ENCODE measurements around the gene TMEM63C. TPM values are rescaled to one million over a fixed set of nuclear protein-coding genes. Genes with fewer than 3 reads are reported as not detected.
A peak's percentile ranks its signal among the peaks of the same experiment; 100 is the strongest.

Gene TMEM63C
- total RNA-seq, 2 donors from 2014 or later = 1.1 to 1.6 TPM

DNA sequence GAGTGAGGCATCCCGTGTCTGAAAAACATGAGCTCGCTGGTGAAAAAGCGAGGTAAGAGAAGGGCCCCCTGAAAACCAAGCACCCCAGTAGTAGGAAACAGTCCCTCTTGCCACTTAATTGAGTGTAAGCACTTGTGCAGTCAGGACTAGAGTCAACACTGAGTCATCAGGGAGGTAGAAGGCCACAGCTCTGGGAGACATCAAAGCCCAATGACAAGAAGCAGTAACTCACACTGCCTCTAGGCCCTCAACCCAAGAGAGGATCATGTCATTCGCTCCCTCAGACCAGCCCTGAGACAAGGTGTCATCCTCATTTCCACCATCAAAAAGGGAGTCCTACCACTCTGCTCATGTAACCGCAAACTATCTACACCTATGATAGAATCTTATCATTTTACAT is 121.3 kb downstream of the TMEM63C start:
- H3K27me3 Mint-ChIP-seq (ENCODE audit: insufficient read depth) = no peaks in the 10 kb centered on the region
- H3K4me1 Mint-ChIP-seq = peaks cover 28% of the 10 kb centered on the region
- no peak for DNase-seq
- H3K9me3 Mint-ChIP-seq = no peaks in the 10 kb centered on the region
- no peaks in the 10 kb centered on the region for H3K27me3 ChIP-seq (ENCODE audit: control insufficient read depth, insufficient read depth, low read length, poor library complexity, severe bottlenecking)
- H3K4me3 Mint-ChIP-seq = no peak overlapping the region
- H3K4me1 ChIP-seq (ENCODE audit: control insufficient read depth, insufficient read depth, low read length) = peaks cover 15% of the 10 kb centered on the region
- H3K36me3 ChIP-seq (ENCODE audit: control insufficient read depth, insufficient read depth, low read length) = peaks cover 56% of the 10 kb centered on the region
- 96 to 99% methylated on average over 5 of the region's 5 CpGs for WGBS, 2 experiments (ENCODE audit: insufficient coverage in 1 of 2, insufficient read length in 1 of 2)
- no peak overlapping the region for H3K4me3 ChIP-seq (ENCODE audit: low read length)
- H3K9me3 ChIP-seq (ENCODE audit: control insufficient read depth, low read length) = no peaks in the 10 kb centered on the region
- no peak overlapping the region for H3K27ac Mint-ChIP-seq
- H3K9ac ChIP-seq (ENCODE audit: extremely low read depth, low read length, poor library complexity, severe bottlenecking) = no peak overlapping the region
- TF ChIP-seq, protein P1, sequence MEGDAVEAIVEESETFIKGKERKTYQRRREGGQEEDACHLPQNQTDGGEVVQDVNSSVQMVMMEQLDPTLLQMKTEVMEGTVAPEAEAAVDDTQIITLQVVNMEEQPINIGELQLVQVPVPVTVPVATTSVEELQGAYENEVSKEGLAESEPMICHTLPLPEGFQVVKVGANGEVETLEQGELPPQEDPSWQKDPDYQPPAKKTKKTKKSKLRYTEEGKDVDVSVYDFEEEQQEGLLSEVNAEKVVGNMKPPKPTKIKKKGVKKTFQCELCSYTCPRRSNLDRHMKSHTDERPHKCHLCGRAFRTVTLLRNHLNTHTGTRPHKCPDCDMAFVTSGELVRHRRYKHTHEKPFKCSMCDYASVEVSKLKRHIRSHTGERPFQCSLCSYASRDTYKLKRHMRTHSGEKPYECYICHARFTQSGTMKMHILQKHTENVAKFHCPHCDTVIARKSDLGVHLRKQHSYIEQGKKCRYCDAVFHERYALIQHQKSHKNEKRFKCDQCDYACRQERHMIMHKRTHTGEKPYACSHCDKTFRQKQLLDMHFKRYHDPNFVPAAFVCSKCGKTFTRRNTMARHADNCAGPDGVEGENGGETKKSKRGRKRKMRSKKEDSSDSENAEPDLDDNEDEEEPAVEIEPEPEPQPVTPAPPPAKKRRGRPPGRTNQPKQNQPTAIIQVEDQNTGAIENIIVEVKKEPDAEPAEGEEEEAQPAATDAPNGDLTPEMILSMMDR (conservative IDR thresholded peaks at IDR 0.05) = peak; percentile 29
- H3K27ac ChIP-seq (ENCODE audit: low read depth, low read length) = no peak overlapping the region
- peaks cover 20% of the 10 kb centered on the region for H3K36me3 Mint-ChIP-seq (ENCODE audit: low read depth)

DNA sequence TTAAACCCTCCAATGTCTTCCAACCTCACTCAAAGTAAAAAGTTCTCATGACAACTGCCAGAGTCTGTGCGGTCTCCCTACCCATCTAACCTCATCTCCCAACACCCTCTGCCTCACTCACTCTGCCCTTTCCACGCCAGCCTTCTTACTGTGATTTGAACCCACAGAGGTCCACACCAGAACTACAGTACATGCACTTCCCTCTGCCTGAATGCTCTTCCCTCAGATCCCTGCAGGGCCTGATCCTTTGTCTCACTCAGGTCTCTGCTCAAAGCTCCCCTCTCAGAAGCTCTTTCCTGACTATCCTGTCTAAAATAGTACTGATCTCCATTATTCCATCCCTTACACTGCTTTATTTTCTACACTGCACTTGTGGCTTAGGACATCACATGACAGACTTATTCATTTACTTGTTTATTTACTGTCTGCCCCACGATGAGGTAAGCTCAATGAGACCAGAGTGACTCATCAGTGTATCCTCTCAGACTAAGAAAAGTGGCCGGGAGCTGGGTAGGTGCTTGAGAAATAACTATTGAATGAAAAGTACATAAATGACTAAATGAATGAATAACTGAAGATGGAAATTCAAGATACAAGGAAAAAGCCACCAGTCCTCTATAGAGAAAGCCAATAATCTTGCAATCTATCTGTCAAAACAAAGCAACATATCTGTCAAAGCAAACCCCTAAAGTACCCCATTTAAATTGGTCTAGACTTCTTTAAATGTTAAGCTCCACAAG is 122.0 kb downstream of the TMEM63C start:
- no peaks in the 10 kb centered on the region for H3K9me3 ChIP-seq (ENCODE audit: control insufficient read depth, low read length)
- Mint-ChIP-seq H3K4me1 (peaks cover 28% of the 10 kb centered on the region), H3K27me3 (ENCODE audit: insufficient read depth) (no peaks in the 10 kb centered on the region), H3K36me3 (ENCODE audit: low read depth) (peaks cover 15% of the 10 kb centered on the region), H3K4me3 (no peak overlapping the region), H3K27ac (peak overlapping the region; percentile 75), H3K9me3 (no peaks in the 10 kb centered on the region)
- H3K4me3 ChIP-seq (ENCODE audit: low read length) = no peak overlapping the region
- no peaks in the 10 kb centered on the region for H3K27me3 ChIP-seq (ENCODE audit: control insufficient read depth, insufficient read depth, low read length, poor library complexity, severe bottlenecking)
- WGBS, 2 experiments (ENCODE audit: insufficient coverage in 1 of 2, insufficient read length in 1 of 2) = 86 to 93% methylated on average over 3 to 4 of the region's 4 CpGs
- H3K4me1 ChIP-seq (ENCODE audit: control insufficient read depth, insufficient read depth, low read length) = peaks cover 15% of the 10 kb centered on the region
- no peak overlapping the region for H3K9ac ChIP-seq (ENCODE audit: extremely low read depth, low read length, poor library complexity, severe bottlenecking)
- TF ChIP-seq, protein P1 (conservative IDR thresholded peaks at IDR 0.05) = no peak
- H3K36me3 ChIP-seq (ENCODE audit: control insufficient read depth, insufficient read depth, low read length) = peaks cover 50% of the 10 kb centered on the region
- no peak for DNase-seq
- H3K27ac ChIP-seq (ENCODE audit: low read depth, low read length) = no peak overlapping the region

DNA sequence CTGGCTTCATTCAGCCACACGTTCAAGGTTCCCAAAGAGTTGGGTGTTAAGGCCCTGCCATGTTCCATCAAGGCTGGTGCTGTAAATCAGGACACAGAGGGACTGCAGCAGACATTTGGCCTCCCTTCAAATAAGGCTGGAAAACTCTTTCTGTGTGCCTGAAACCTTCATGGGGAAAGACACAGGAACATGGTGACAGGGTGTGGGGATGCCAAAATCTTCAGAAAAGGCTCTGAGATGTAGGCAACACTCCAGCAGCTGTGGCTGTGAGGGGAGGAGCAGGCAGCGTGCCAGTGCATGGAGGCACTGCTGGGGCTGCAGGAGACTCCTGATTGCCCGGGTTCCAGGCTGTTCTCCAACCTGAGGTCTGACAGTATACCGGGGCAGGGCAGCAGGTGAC is 124.1 kb downstream of the TMEM63C start:
- Histone ChIP-seq H3K9ac (ENCODE audit: extremely low read depth, low read length, poor library complexity, severe bottlenecking) (no peak overlapping the region), H3K4me3 (ENCODE audit: low read length) (no peak overlapping the region), H3K9me3 (ENCODE audit: control insufficient read depth, low read length) (no peaks in the 10 kb centered on the region), H3K27me3 (ENCODE audit: control insufficient read depth, insufficient read depth, low read length, poor library complexity, severe bottlenecking) (no peaks in the 10 kb centered on the region), H3K36me3 (ENCODE audit: control insufficient read depth, insufficient read depth, low read length) (peaks cover 31% of the 10 kb centered on the region), H3K27ac (ENCODE audit: low read depth, low read length) (peak overlapping the region; percentile 99), H3K4me1 (ENCODE audit: control insufficient read depth, insufficient read depth, low read length) (peaks cover 15% of the 10 kb centered on the region)
- 94% methylated on average over 3 to 4 of the region's 4 CpGs for WGBS, 2 experiments (ENCODE audit: insufficient coverage in 1 of 2, insufficient read length in 1 of 2)
- Mint-ChIP-seq H3K36me3 (ENCODE audit: low read depth) (peaks cover 12% of the 10 kb centered on the region), H3K4me1 (peaks cover 35% of the 10 kb centered on the region), H3K9me3 (no peaks in the 10 kb centered on the region), H3K27me3 (ENCODE audit: insufficient read depth) (no peaks in the 10 kb centered on the region), H3K27ac (no peak overlapping the region), H3K4me3 (no peak overlapping the region)
- no peak for DNase-seq
- TF ChIP-seq, protein P1 (conservative IDR thresholded peaks at IDR 0.05) = no peak

Data from endodermal cell (in vitro differentiated cells).